ENCODE data around the gene ZNF217. TPM values are rescaled to one million over a fixed set of nuclear protein-coding genes. Genes with fewer than 3 reads are reported as not detected.
"Not testable (repeated sequence)": the region's sequence is repeated elsewhere in the genome, so short reads cannot be mapped to it uniquely, and the experiment has no call there.

The ZNF217 gene
- total RNA-seq, 1 donor from 2014 or later = 39.5 TPM

- TF ChIP-seq CTCF (IDR thresholded peaks at IDR 0.05; ENCODE audit: unreplicated experiment) = no peak
- Mint-ChIP-seq H3K4me1 (peaks cover 5% of the 10 kb centered on the region), H3K4me3 (no peak overlapping the region), H3K9me3 (no peaks in the 10 kb centered on the region), H3K27me3 (ENCODE audit: low read depth) (no peaks in the 10 kb centered on the region), H3K27ac (peak overlapping the region; percentile 3), H3K36me3 (peaks cover 47% of the 10 kb centered on the region)
- no peak for DNase-seq (ENCODE audit: low spot score in 2 of 2, unreplicated experiment in 2 of 2)
These were observed 26.2 kb downstream of the ZNF217 start for GRCh38 chr20:53567379-53567917.

GRCh38 chr20:53566623-53567022 is 27.0 kb downstream of the ZNF217 start:
- DNase-seq (ENCODE audit: low spot score in 2 of 2, unreplicated experiment in 2 of 2) = peak in 1 of 2 experiments; percentile 29
- not testable (repeated sequence) for H3K27ac Mint-ChIP-seq; H3K9me3 Mint-ChIP-seq; H3K4me1 Mint-ChIP-seq; H3K27me3 Mint-ChIP-seq (ENCODE audit: low read depth); H3K4me3 Mint-ChIP-seq
- peaks cover 38% of the 10 kb centered on the region for H3K36me3 Mint-ChIP-seq

- Mint-ChIP-seq H3K4me1 (peaks cover 3% of the 10 kb centered on the region), H3K4me3 (no peak overlapping the region), H3K27ac (no peak overlapping the region), H3K9me3 (no peaks in the 10 kb centered on the region), H3K27me3 (ENCODE audit: low read depth) (no peaks in the 10 kb centered on the region), H3K36me3 (peaks cover 25% of the 10 kb centered on the region)
- DNase-seq (ENCODE audit: low spot score in 2 of 2, unreplicated experiment in 2 of 2) = peak in 1 of 2 experiments; percentile 0
- TF ChIP-seq CTCF (IDR thresholded peaks at IDR 0.05; ENCODE audit: unreplicated experiment) = no peak
These were observed 28.4 kb downstream of the ZNF217 start for GRCh38 chr20:53565254-53565653.

GRCh38 chr20:53562104-53562764 is 31.4 kb downstream of the ZNF217 start:
- DNase-seq (ENCODE audit: low spot score in 2 of 2, unreplicated experiment in 2 of 2); H3K27me3 Mint-ChIP-seq (ENCODE audit: low read depth); H3K27ac Mint-ChIP-seq; H3K9me3 Mint-ChIP-seq; H3K4me1 Mint-ChIP-seq; H3K4me3 Mint-ChIP-seq: not testable (repeated sequence)
- H3K36me3 Mint-ChIP-seq = peaks cover 13% of the 10 kb centered on the region

GRCh38 chr20:53561505-53561904 is 32.1 kb downstream of the ZNF217 start:
- H3K9me3 Mint-ChIP-seq = no peaks in the 10 kb centered on the region

GRCh38 chr20:53559816-53560215 is 33.8 kb downstream of the ZNF217 start:
- DNase-seq (ENCODE audit: low spot score in 2 of 2, unreplicated experiment in 2 of 2) = no peak
- Mint-ChIP-seq H3K27ac (no peak overlapping the region), H3K4me3 (no peak overlapping the region), H3K27me3 (ENCODE audit: low read depth) (no peaks in the 10 kb centered on the region), H3K36me3 (peaks cover 6% of the 10 kb centered on the region), H3K4me1 (no peaks in the 10 kb centered on the region), H3K9me3 (no peaks in the 10 kb centered on the region)
- no peak for TF ChIP-seq CTCF (IDR thresholded peaks at IDR 0.05; ENCODE audit: unreplicated experiment)

More at GRCh38 chr20:53561505-53561904, 32.1 kb downstream of the ZNF217 start:
- TF ChIP-seq CTCF (IDR thresholded peaks at IDR 0.05; ENCODE audit: unreplicated experiment) = no peak
- H3K27me3 Mint-ChIP-seq (ENCODE audit: low read depth) = no peaks in the 10 kb centered on the region
- H3K4me3 Mint-ChIP-seq = no peak overlapping the region
- DNase-seq (ENCODE audit: low spot score in 2 of 2, unreplicated experiment in 2 of 2) = no peak
- H3K27ac Mint-ChIP-seq = no peak overlapping the region
- H3K4me1 Mint-ChIP-seq = no peaks in the 10 kb centered on the region
- H3K36me3 Mint-ChIP-seq = peaks cover 15% of the 10 kb centered on the region
